HG03175 (cell line): ENCODE data around the gene SHC1.

Source experiments
- ATAC-seq: cut with Tn5 transposase; IDR thresholded peaks from one replicate; pipeline ENCODE4 v1.9.1; 2021; ENCODE audit warnings: mild to moderate bottlenecking, moderate library complexity; ENCODE audit not compliant: unreplicated experiment

Gene SHC1

GRCh38 chr1:155008015-155008941 is 37.7 kb upstream of the SHC1 start:
- no peak for ATAC-seq

- ATAC-seq = no peak
Measured at GRCh38 chr1:155007251-155007828, 36.8 kb upstream of the SHC1 start.

- no peak for ATAC-seq
Measured at GRCh38 chr1:155006601-155007101, 36.1 kb upstream of the SHC1 start.

GRCh38 chr1:155005076-155006011 is 34.8 kb upstream of the SHC1 start:
- no peak for ATAC-seq

- ATAC-seq = no peak
Measured at GRCh38 chr1:155004352-155005075, 34.0 kb upstream of the SHC1 start.

GRCh38 chr1:155003766-155004351 is 33.3 kb upstream of the SHC1 start:
- ATAC-seq = no peak

GRCh38 chr1:155003227-155003765 is 32.7 kb upstream of the SHC1 start:
- ATAC-seq = no peak

- peak; percentile 6 for ATAC-seq
Measured at GRCh38 chr1:155002464-155003226, 32.1 kb upstream of the SHC1 start, which contains the start of gene ZBTB7B. ZBTB7B (plus strand) TSS chr1:155002802; CDS start chr1:155014661, 11,859 bp downstream.

- ATAC-seq = peak; percentile 62
Measured at GRCh38 chr1:155001675-155002463, 31.3 kb upstream of the SHC1 start.

GRCh38 chr1:155001425-155001674 is 30.8 kb upstream of the SHC1 start:
- no peak for ATAC-seq

GRCh38 chr1:155000726-155001424 is 30.3 kb upstream of the SHC1 start:
- peak; percentile 37 for ATAC-seq

- no peak for ATAC-seq
Measured at GRCh38 chr1:155000411-155000725, 29.8 kb upstream of the SHC1 start.

- no peak for ATAC-seq
Measured at GRCh38 chr1:154999571-155000410, 29.2 kb upstream of the SHC1 start.

GRCh38 chr1:154998818-154999570 is 28.4 kb upstream of the SHC1 start:
- no peak for ATAC-seq

- no peak for ATAC-seq
Measured at GRCh38 chr1:154998201-154998780, 27.7 kb upstream of the SHC1 start.
